Thyroid gland (tissue), 4 donors: ENCODE data around the gene INTS2. TPM values are rescaled to one million over a fixed set of nuclear protein-coding genes. Genes with fewer than 3 reads are reported as not detected.

Experiments
- DNase-seq, 2 donors: peaks; one replicate each; pipeline ENCODE4 v3.0.0-alpha.2; 2019
- H3K27ac ChIP-seq, 3 donors: fragments of 200-600 bp; sonication (generic); 1 replicate in 2 of 3; 2 replicates in 1 of 3; pipeline ENCODE4 v1.5.1; 2016 to 2019; ENCODE audit warnings: mild to moderate bottlenecking in 1 of 3, moderate library complexity in 1 of 3
- H3K27me3 ChIP-seq: fragments of 200-600 bp; sonication (generic); one replicate; pipeline ENCODE4 v1.5.1; 2019
- H3K36me3 ChIP-seq, 2 donors: fragments of 200-600 bp; sonication (generic); one replicate each; pipeline ENCODE4 v1.5.1; 2016 to 2019
- H3K4me1 ChIP-seq, 2 donors: fragments of 200-600 bp; sonication (generic); one replicate each; pipeline ENCODE4 v1.5.1; 2017 to 2019
- H3K4me3 ChIP-seq, 3 donors: fragments of 200-600 bp; sonication (generic); replicated peaks in 1 of 3; 1 replicate in 2 of 3; 2 replicates in 1 of 3; pipeline ENCODE4 v1.5.1; 2016; ENCODE audit warnings: mild to moderate bottlenecking in 1 of 3
- H3K9me3 ChIP-seq: fragments of 200-600 bp; sonication (generic); one replicate; pipeline ENCODE4 v1.5.1; 2017
- POLR2A ChIP-seq, 2 donors: fragments of 450-650 bp; IDR thresholded peaks; one replicate each; pipeline ENCODE4 v1.6.1; 2017; ENCODE audit warnings: antibody characterized with exemption in 2 of 2, mild to moderate bottlenecking in 2 of 2, moderate library complexity in 1 of 2
- WGBS, 2 donors: methylation state at CpG; one replicate each; pipeline ENCODE4 v1.1.5; 2017; 5-methylcytosine and 5-hydroxymethylcytosine counted together
- intact Hi-C: fragments of 100-400 bp; cut with DNase I; formaldehyde crosslinking; loops from one replicate; pipeline ENCODE4 v1.15.1; 2023
- total RNA-seq, 4 donors: library from RNA; depleted of rRNA; stranded (reverse); fragments of >200 nt; gene quantifications; one replicate each; pipeline ENCODE4 v1.2.3, GENCODE V29; 2016
- TF ChIP-seq, protein P1 (sequence below), 6 experiments: fragments of 200-600 bp in 3 of 6; fragments of 450-650 bp in 3 of 6; sonication (generic) in 3 of 6; IDR thresholded peaks; one replicate each; pipeline ENCODE4 v1.5.1; 2016 to 2019; ENCODE audit warnings: antibody characterized with exemption in 6 of 6, mild to moderate bottlenecking in 2 of 6, inconsistent platforms in 1 of 6, moderate library complexity in 1 of 6

The INTS2 gene
- total RNA-seq, 4 donors from 2014 or later = 10.9 to 16.1 (median 13.5) TPM

DNA sequence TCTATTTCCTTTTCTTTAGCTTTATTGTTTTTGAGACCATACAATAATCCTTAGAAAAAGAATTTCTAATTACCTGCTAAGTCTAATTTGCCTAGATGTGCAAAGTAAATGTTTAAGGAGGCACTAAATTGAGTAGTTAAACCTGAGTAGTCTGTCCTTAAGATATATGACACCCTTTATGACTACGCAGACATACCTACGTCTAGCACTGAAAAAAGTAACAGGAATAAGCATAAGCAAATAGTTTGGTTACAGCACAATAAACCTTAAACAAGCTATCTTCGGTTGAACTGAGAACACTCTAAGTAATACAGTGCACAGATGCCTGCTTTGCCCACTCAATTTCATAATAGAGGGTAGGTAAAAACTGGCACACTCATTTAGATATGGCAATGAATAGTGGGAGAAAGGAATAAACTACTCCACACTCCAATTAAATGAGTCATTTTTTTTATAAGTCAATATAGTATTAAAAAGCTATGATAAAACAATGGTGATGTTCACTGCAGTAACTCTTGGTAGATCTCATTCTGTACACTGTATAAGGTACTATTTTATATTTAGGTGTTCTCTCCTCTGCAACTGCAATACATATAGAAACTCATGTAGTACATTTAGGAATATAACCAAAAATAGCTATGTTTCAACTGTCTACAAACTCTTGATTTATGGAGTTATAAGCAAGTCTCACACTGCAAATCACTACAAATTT lies 19.7 kb upstream of the INTS2 start:
- no peak for TF ChIP-seq POLR2A (IDR thresholded peaks at IDR 0.05)
- TF ChIP-seq, protein P1, sequence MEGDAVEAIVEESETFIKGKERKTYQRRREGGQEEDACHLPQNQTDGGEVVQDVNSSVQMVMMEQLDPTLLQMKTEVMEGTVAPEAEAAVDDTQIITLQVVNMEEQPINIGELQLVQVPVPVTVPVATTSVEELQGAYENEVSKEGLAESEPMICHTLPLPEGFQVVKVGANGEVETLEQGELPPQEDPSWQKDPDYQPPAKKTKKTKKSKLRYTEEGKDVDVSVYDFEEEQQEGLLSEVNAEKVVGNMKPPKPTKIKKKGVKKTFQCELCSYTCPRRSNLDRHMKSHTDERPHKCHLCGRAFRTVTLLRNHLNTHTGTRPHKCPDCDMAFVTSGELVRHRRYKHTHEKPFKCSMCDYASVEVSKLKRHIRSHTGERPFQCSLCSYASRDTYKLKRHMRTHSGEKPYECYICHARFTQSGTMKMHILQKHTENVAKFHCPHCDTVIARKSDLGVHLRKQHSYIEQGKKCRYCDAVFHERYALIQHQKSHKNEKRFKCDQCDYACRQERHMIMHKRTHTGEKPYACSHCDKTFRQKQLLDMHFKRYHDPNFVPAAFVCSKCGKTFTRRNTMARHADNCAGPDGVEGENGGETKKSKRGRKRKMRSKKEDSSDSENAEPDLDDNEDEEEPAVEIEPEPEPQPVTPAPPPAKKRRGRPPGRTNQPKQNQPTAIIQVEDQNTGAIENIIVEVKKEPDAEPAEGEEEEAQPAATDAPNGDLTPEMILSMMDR (IDR thresholded peaks at IDR 0.05) = no peak
- no peak overlapping the region for H3K27ac ChIP-seq
- peaks cover 47 to 64% of the 10 kb centered on the region in 2 donors for H3K36me3 ChIP-seq
- WGBS, 2 donors = 90 to 91% methylated on average over 3 of the region's 3 CpGs
- intact Hi-C loops = no loop called here
- no peaks in the 10 kb centered on the region for H3K27me3 ChIP-seq
- H3K9me3 ChIP-seq = no peaks in the 10 kb centered on the region
- H3K4me3 ChIP-seq = no peak overlapping the region
- no peaks in the 10 kb centered on the region for H3K4me1 ChIP-seq
- no peak for DNase-seq

DNA sequence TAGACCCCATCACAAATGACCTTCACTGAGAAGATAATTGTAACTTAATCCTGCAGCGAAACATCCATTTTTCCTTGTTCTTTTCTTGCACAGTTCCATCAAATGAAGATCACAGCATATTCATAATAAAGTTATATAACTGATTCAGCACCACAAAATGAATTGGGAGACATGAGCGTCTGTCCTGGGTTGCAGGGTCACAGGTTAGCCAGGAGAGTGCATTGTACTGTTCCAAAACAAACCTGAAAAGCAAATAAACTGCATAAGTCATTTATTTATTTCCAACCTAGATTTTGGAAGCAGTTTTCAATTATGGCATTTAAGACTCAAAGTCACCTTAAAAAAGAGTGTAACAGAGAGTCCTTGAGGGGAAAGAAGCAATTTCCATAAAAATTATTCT lies 18.6 kb upstream of the INTS2 start:
- no peaks in the 10 kb centered on the region for H3K27me3 ChIP-seq
- intact Hi-C loops = no loop called here
- DNase-seq = no peak
- no peak overlapping the region for H3K4me3 ChIP-seq
- H3K9me3 ChIP-seq = no peaks in the 10 kb centered on the region
- peaks cover 37 to 52% of the 10 kb centered on the region in 2 donors for H3K36me3 ChIP-seq
- WGBS, 2 donors = 80 to 86% methylated on average over 2 of the region's 2 CpGs
- no peaks in the 10 kb centered on the region for H3K4me1 ChIP-seq
- TF ChIP-seq, protein P1 (IDR thresholded peaks at IDR 0.05) = no peak
- TF ChIP-seq POLR2A (IDR thresholded peaks at IDR 0.05) = no peak
- H3K27ac ChIP-seq = no peak overlapping the region

DNA sequence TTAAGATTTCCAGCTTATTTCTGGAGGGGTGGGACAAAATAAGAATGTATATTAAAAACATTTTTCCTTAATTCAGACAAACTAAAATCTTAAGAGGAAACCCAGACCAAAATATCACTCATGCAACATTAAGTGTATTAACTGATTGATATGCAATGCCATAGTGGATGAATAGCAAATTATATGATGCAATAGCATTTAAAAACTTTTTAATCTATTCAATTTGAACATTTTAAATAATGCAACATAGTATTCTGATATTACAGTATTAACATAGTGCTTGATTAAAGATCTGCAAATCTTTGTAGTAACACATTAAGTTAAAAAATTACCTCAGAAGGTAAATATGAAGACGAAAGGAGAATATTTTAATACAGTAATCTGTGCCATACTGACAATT lies 15.3 kb upstream of the INTS2 start:
- Histone ChIP-seq H3K9me3 (no peaks in the 10 kb centered on the region), H3K4me1 (no peaks in the 10 kb centered on the region), H3K4me3 (no peak overlapping the region), H3K27ac (no peak overlapping the region), H3K27me3 (no peaks in the 10 kb centered on the region), H3K36me3 (peaks cover 18 to 26% of the 10 kb centered on the region in 2 donors)
- 92 to 94% methylated on average over 1 of the region's 1 CpG for whole genome bisulfite sequencing, 2 donors
- intact Hi-C loops = no loop called here
- no peak for TF ChIP-seq POLR2A (IDR thresholded peaks at IDR 0.05)
- TF ChIP-seq, protein P1 (IDR thresholded peaks at IDR 0.05) = no peak
- DNase-seq = no peak

DNA sequence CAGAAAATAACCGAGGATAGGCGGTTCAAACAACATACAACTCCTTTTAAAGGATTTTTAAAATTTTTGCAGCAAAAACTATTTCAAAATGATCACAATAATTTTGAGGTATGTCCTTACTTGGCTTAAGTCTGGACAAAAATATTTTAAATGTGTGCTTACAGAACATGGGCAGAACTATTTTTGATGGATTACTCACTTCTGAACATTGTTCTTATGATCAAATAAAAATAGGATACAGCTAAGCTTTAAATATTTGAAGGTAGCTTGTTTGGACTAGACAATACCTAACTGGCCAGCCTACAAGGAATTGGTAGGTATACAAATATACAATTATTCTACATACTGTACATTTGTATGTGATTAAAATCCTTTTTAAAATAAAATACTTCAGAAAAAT lies 14.3 kb upstream of the INTS2 start:
- 93 to 94% methylated on average over 2 of the region's 2 CpGs for WGBS, 2 donors

DNA sequence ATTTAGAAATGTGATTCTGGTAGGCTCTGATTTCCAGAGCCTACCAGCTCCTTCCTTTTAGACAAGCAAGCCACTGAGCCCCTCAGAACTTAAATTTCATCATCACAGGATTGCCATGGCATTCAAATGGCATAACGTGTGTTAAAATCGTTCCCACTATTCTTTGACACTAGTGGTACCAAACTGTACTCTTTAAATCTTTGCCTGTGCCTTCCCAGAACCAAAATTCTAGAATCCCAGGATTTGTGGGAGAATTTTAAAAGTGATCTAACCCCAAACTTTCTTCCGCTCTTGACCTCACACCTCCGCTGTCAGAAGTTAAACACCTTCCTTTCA lies 287 bp upstream of the INTS2 start:
- Histone ChIP-seq H3K9me3 (no peaks in the 10 kb centered on the region), H3K4me3 (peak overlapping the region in 1 of 3 donors; percentile 49), H3K27me3 (no peaks in the 10 kb centered on the region), H3K4me1 (peaks cover 3 to 9% of the 10 kb centered on the region in 2 donors), H3K27ac (peak overlapping the region; percentile 68 to 77 (median 70)), H3K36me3 (no peaks in the 10 kb centered on the region)
- intact Hi-C loops = loop anchor here (10.0 kb wide), 1 partner anchor 137 kb away; the partner anchor contains the start of gene MED13
- WGBS, 2 donors = 41 to 49% methylated on average over 4 of the region's 4 CpGs
- no peak for DNase-seq
- no peak for TF ChIP-seq POLR2A (IDR thresholded peaks at IDR 0.05)
- TF ChIP-seq, protein P1 (IDR thresholded peaks at IDR 0.05) = peak in 1 of 6 experiments; percentile 2

More for the DNA sequence above, 14.3 kb upstream of the INTS2 start:
- Histone ChIP-seq H3K4me3 (no peak overlapping the region), H3K27ac (no peak overlapping the region), H3K27me3 (no peaks in the 10 kb centered on the region), H3K36me3 (peaks cover 14 to 22% of the 10 kb centered on the region in 2 donors), H3K4me1 (no peaks in the 10 kb centered on the region), H3K9me3 (no peaks in the 10 kb centered on the region)
- TF ChIP-seq, protein P1 (IDR thresholded peaks at IDR 0.05) = no peak
- TF ChIP-seq POLR2A (IDR thresholded peaks at IDR 0.05) = no peak
- intact Hi-C loops = no loop called here
- DNase-seq = no peak
